GM12892 (cell line): ENCODE measurements around the gene RAPGEF2.
"Not testable (repeated sequence)": the region's sequence is repeated elsewhere in the genome, so short reads cannot be mapped to it uniquely, and the experiment has no call there.

ENCODE experiments used
- DNase-seq: peaks from one replicate; pipeline ENCODE4 v3.0.0; 2011; ENCODE audit not compliant: insufficient read length
- FAIRE-seq: peaks from 2 replicates; lab custom pipeline; 2011; peaks lifted over from hg19 to GRCh38; lab: Jason Lieb, UNC
- POLR2A ChIP-seq: IDR thresholded peaks from 2 replicates; pipeline ENCODE4 v1.6.1; 2011; ENCODE audit warnings: low read depth, low read length, control low read depth
- POLR2AphosphoS5 ChIP-seq: IDR thresholded peaks from 2 replicates; pipeline ENCODE4 v1.6.1; 2011; ENCODE audit warnings: low read depth, low read length, control low read depth
- TAF1 ChIP-seq: IDR thresholded peaks from 2 replicates; pipeline ENCODE4 v1.6.1; 2011; ENCODE audit warnings: low read depth, mild to moderate bottlenecking, control low read depth, low read length, borderline replicate concordance

RAPGEF2 gene

DNA sequence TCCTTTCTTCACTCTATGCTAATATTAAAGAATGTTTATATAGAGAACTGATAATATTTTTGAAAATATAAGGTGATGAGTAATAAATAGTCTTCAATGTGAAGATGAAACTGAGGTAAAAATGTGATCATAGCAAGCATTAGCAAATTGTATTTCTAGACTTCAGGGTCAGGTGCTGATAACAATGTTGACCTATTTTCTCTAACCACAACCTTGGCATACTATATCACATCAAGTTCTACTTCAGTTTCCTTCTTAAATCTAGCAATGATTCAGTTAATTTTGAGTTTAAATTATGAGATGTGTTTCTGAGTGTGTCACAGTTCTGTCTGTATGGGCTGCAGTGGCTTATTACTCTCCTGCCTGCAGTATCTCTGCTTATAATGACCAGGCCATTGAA, 209.4 kb downstream of the RAPGEF2 start:
- TF ChIP-seq TAF1 = no peak
- TF ChIP-seq POLR2A = no peak
- TF ChIP-seq POLR2AphosphoS5 = no peak
- DNase-seq (no peak), FAIRE-seq (no peak)

DNA sequence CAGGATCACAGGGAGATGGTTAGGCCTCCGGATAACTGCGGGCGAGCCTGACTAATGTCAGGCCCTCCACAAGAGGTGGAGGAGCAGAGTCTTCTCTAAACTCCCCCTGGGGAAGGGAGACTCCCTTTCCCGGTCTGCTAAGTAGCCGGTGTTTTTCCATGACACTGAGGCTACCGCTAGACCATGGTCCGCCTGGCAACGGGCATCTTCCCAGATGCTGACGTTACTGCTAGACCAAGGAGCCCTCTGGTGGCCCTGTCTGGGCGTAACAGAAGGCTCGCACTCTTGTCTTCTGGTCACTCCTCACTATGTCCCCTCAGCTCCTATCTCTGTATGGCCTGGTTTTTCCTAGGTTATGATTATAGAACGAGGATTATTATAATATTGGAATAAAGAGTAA, 213.0 kb downstream of the RAPGEF2 start:
- FAIRE-seq, DNase-seq: not testable (repeated sequence)

DNA sequence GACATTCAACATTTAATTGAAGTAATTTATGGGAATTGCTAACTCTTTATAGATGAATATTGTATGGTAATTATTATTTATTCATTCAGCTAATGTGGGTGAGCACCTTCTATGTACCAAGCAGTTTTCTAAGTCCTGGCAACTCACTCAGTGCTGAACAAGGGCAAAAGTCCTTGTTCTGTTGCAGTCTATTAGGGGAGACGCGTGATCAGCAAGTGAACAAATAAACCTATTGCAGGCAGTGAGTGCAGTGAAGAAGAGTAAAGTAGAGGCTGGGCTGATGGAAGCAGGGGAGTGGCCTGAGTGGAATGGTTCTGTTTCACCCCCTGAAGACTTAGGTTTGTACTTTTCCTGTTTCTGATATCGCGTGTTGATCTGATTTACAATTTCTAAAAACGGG, 214.3 kb downstream of the RAPGEF2 start:
- TF ChIP-seq POLR2A (no peak), TAF1 (no peak), POLR2AphosphoS5 (no peak)
- FAIRE-seq = no peak
- DNase-seq = no peak

DNA sequence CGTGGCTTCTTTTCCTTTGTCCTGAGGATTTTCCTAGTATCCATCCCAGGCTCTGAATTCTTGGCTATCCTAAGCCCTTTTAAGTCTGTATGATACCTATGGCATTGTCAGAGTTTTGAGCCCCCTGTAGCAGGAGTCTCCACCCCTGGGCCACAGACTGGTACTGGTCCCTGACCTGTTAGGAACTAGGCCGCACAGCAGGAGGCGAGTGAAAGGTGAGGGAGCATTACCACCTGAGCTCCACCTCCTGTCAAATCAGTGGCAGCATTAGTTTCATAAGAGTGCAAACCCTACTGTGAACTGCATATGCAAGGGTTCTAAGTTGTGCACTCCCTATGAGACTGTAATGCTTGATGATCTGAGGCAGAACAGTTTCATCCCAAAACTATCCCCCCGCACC, 216.1 kb downstream of the RAPGEF2 start:
- FAIRE-seq = no peak
- no peak for TF ChIP-seq TAF1
- no peak for TF ChIP-seq POLR2AphosphoS5
- TF ChIP-seq POLR2A = no peak
- no peak for DNase-seq

DNA sequence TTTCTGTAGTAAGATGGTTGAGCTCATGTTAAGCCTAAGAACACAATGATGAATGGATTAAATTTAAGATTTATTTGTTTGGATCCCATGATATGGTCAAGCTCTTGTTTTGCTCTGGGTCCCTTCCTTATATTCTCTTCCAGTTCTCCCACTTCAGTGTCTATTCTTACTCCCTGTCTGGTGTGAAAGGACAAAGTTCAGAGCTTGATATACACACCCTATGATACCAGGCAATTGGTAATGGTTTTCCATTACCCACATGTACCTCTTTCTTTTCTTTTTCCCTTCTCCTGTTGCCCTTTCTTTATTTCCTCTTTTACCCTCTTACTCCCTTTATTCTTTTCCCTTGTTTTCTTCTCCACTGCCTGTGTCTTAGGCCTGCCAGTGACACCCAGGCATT, 223.6 kb downstream of the RAPGEF2 start:
- DNase-seq (no peak), FAIRE-seq (no peak)
- TF ChIP-seq TAF1 (no peak), POLR2A (no peak), POLR2AphosphoS5 (no peak)

DNA sequence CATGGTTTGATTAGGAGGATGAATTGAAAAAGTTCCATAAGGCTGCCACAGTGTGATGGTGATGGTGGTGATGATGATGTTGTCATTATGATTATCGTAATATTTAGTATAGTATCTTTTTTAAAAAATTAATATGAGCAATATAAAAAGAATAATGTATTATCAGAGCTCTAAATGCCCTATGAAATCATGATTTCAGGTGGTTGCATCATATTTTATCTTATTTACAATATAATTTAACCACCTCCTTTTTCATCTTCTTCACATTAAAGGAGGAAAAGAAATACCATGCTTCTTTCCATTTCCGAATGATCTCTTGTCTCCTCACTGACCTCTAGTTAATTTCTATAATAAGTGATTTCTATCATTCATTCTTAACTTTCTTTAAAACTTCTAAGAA, 225.9 kb downstream of the RAPGEF2 start:
- TF ChIP-seq TAF1 = no peak
- no peak for FAIRE-seq

GRCh38 chr4:159334461-159334860, 231.6 kb downstream of the RAPGEF2 start:
- DNase-seq (no peak), FAIRE-seq (no peak)
- TF ChIP-seq TAF1 = no peak
- TF ChIP-seq POLR2AphosphoS5 = no peak
- no peak for TF ChIP-seq POLR2A

More for the DNA sequence above, 225.9 kb downstream of the RAPGEF2 start:
- DNase-seq = no peak

- DNase-seq = no peak
- FAIRE-seq = no peak
- TF ChIP-seq POLR2AphosphoS5 = no peak
Measured at GRCh38 chr4:159337041-159337440, 234.2 kb downstream of the RAPGEF2 start.

GRCh38 chr4:159341522-159341921, 238.6 kb downstream of the RAPGEF2 start:
- FAIRE-seq (no peak), DNase-seq (no peak)
- TF ChIP-seq POLR2AphosphoS5 (no peak), POLR2A (no peak), TAF1 (no peak)

DNA sequence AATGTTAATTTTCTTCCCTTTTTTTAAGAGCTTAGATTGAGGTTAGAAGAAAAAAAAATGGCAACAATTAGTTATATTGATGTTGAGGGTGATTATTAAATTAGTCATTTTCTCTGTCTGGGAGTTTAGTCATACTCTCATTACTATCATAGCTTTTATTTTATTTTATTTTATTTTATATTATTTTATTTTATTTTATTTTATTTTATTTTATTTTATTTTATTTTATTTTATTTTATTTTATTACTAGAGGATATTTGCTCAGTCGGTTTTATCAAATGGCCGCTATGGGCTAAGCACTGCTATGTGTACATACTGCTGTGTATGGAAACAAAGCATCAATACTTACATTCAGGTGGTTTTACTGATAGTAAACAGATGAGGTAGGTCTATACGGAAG, 239.5 kb downstream of the RAPGEF2 start:
- FAIRE-seq (no peak), DNase-seq (no peak)
- no peak for TF ChIP-seq POLR2AphosphoS5

- TF ChIP-seq TAF1 (no peak), POLR2A (no peak), POLR2AphosphoS5 (no peak)
- FAIRE-seq = no peak
- no peak for DNase-seq
Measured at GRCh38 chr4:159343116-159343515, 240.2 kb downstream of the RAPGEF2 start.

- no peak for FAIRE-seq
- no peak for DNase-seq
- no peak for TF ChIP-seq TAF1
- TF ChIP-seq POLR2AphosphoS5 = no peak
- TF ChIP-seq POLR2A = no peak
Measured at GRCh38 chr4:159344877-159345276, 242.0 kb downstream of the RAPGEF2 start.

DNA sequence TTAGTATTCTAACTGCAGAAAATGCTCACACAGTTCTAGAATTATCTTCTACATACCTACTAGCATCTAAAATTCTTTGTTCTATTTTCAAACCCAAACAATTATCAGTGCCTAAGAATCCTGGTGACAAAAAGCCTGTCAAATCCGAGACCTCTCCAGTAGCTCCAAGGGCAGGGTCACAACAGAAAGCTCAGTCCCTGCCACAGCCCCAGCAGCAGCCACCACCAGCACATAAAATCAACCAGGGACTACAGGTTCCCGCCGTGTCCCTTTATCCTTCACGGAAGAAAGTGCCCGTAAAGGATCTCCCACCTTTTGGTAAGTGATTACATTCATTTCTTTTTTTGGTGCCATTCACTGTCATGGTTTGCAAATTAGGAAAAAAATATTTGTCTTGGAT, 243.8 kb downstream of the RAPGEF2 start:
- no peak for FAIRE-seq

More for the DNA sequence above, 243.8 kb downstream of the RAPGEF2 start:
- TF ChIP-seq TAF1 (no peak), POLR2A (no peak), POLR2AphosphoS5 (no peak)
- DNase-seq = no peak
